ENCODE measurements around the gene GFI1.

DNA sequence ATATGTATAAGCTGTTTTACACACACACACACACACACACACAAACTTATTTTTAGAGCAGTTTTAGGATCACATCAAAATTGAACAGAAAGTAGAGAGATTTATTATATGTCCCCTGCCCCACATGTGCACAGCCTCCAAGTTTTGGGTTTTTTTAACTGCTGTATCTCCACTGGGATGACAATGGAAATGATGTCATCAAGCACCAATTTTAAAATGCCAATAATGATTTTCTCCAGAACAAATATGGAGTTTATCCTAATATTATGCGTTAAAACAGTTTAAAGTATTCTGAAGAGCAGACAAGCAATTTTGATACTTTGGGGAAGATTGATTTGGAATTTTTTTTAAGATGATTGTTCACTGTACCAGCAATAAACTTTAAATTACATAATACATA, 56.7 kb downstream of the GFI1 start:
- TF ChIP-seq, protein P1, sequence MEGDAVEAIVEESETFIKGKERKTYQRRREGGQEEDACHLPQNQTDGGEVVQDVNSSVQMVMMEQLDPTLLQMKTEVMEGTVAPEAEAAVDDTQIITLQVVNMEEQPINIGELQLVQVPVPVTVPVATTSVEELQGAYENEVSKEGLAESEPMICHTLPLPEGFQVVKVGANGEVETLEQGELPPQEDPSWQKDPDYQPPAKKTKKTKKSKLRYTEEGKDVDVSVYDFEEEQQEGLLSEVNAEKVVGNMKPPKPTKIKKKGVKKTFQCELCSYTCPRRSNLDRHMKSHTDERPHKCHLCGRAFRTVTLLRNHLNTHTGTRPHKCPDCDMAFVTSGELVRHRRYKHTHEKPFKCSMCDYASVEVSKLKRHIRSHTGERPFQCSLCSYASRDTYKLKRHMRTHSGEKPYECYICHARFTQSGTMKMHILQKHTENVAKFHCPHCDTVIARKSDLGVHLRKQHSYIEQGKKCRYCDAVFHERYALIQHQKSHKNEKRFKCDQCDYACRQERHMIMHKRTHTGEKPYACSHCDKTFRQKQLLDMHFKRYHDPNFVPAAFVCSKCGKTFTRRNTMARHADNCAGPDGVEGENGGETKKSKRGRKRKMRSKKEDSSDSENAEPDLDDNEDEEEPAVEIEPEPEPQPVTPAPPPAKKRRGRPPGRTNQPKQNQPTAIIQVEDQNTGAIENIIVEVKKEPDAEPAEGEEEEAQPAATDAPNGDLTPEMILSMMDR (IDR thresholded peaks at IDR 0.05) = no peak
- no peak for TF ChIP-seq POLR2A (IDR thresholded peaks at IDR 0.05)

Data from heart left ventricle (tissue), 13 donors.